NCI-H2227 treated with DMSO at 0.1 percent for 48 hours (cell line): ENCODE results near the gene CLTCL1.

ENCODE experiments used
- DNase-seq: peaks from one replicate; lab custom pipeline; 2025; lab: John Stamatoyannopoulos, UW

Gene CLTCL1

GRCh38 chr22:19132153-19132552 is 159.4 kb downstream of the CLTCL1 start:
- no peak for DNase-seq

- DNase-seq, result no peak
These were observed 159.9 kb downstream of the CLTCL1 start for GRCh38 chr22:19131685-19132015.

GRCh38 chr22:19130959-19131684 is 160.4 kb downstream of the CLTCL1 start, which contains the start of gene TSSK2:
TSSK2 (plus strand) TSS chr22:19131308; CDS start chr22:19131400, 92 bp downstream.
- DNase-seq, result no peak

- DNase-seq, result no peak
These were observed 161.6 kb downstream of the CLTCL1 start for GRCh38 chr22:19129871-19130270.
